ENCODE data around the gene NSUN4. TPM values are rescaled to one million over a fixed set of nuclear protein-coding genes. Genes with fewer than 3 reads are reported as not detected.

NSUN4 gene
- total RNA-seq: 19.6 and 21.5 TPM in 2 replicates

GRCh38 chr1:46340404-46341221 lies at the start of gene NSUN4:
TSS of gene NSUN4 (plus strand) at chr1:46340807. CDS start at chr1:46340827, 20 bp downstream.

GRCh38 chr1:46303038-46303871 lies 37.4 kb upstream of the NSUN4 start, which contains the start of the genes LRRC41 and UQCRH:
TSS of gene LRRC41 (minus strand) at chr1:46303616. CDS start at chr1:46303322, 294 bp downstream.
TSS of gene UQCRH (plus strand) at chr1:46303698. CDS start at chr1:46303767, 69 bp downstream.

GRCh38 chr1:46394108-46394871 lies 53.7 kb downstream of the NSUN4 start, which contains the start of gene FAAH:
TSS of gene FAAH (plus strand) at chr1:46394317. CDS start at chr1:46394349, 32 bp downstream.

Other genes with a start within 250 kb of the NSUN4 start
- 11.8 and 14.9 TPM in 2 replicates for gene PIK3R3, start 208.2 kb upstream of the NSUN4 start, total RNA-seq
- gene TSPAN1, start 165.7 kb upstream of the NSUN4 start, total RNA-seq: not detected in 2 replicates
- gene P3R3URF, start 164.3 kb upstream of the NSUN4 start, total RNA-seq: not detected in 2 replicates
- gene POMGNT1, start 142.4 kb upstream of the NSUN4 start, total RNA-seq: 53.5 and 56.2 TPM in 2 replicates
- gene LURAP1, start 137.5 kb upstream of the NSUN4 start, total RNA-seq: 0.29 and 0.65 TPM in 2 replicates
- 2.0 and 5.3 TPM in 2 replicates for gene RAD54L, start 93.0 kb upstream of the NSUN4 start, total RNA-seq
- gene LRRC41, start 37.2 kb upstream of the NSUN4 start, total RNA-seq: 76.4 and 114 TPM in 2 replicates
- gene UQCRH, start 37.1 kb upstream of the NSUN4 start, total RNA-seq: 330 and 414 TPM in 2 replicates
- 0.48 and 1.3 TPM in 2 replicates for gene FAAH, start 53.5 kb downstream of the NSUN4 start, total RNA-seq
- gene DMBX1, start 149.0 kb downstream of the NSUN4 start, total RNA-seq: not detected in 2 replicates
- not detected in 2 replicates for gene KNCN, start 210.8 kb downstream of the NSUN4 start, total RNA-seq

Measured in vein endothelial cell (primary cell).